Keratinocyte (primary cell): ENCODE results near the gene NPR1.

Experiments used
- CTCF ChIP-seq, 3 experiments: IDR thresholded peaks in 1 of 3; conservative IDR thresholded peaks in 1 of 3; optimal IDR thresholded peaks in 1 of 3; 2 replicates in 2 of 3; 3 replicates in 1 of 3; pipeline versions ENCODE3 to v1.5.1; 2011; ENCODE audit warnings: low read length in 3 of 3, mild to moderate bottlenecking in 3 of 3, moderate library complexity in 2 of 3, control low read depth in 1 of 3, inconsistent platforms in 1 of 3; ENCODE audit not compliant: insufficient read depth in 2 of 3; ENCODE audit errors: extremely low read depth in 1 of 3
- EZH2 ChIP-seq: IDR thresholded peaks from one replicate; pipeline ENCODE4 v1.6.1; 2012; ENCODE audit warnings: inconsistent platforms, mild to moderate bottlenecking, low read length, moderate library complexity

- no peak for TF ChIP-seq CTCF (optimal IDR thresholded peaks at IDR 0.05 in 1 of 3, IDR thresholded peaks at IDR 0.05 in 1 of 3, conservative IDR thresholded peaks at IDR 0.05 in 1 of 3; ENCODE audit: extremely low read depth in 1 of 3, insufficient read depth in 2 of 3, low read length in 3 of 3)
- TF ChIP-seq EZH2, result no peak
Measured at GRCh38 chr1:153733970-153734369, 55.5 kb downstream of the NPR1 start.
